Stimulated activated CD8-positive, alpha-beta memory T cell treated with anti-CD3 and anti-CD28 coated beads, Interleukin-7, amount 100 ng/mL, for 48 hours (primary cell): ENCODE data around the gene BEST1.

Experiments
- DNase-seq, 2 donors: peaks; one replicate each; pipeline ENCODE4 v3.0.0-alpha.2; 2020; ENCODE audit warnings: low read depth in 1 of 2; ENCODE audit errors: extremely low read depth in 1 of 2

BEST1 gene

GRCh38 chr11:61950035-61950547, at the start of gene BEST1:
Gene BEST1 (plus strand): TSS chr11:61950351. CDS start chr11:61951807, 1,456 bp downstream.
- DNase-seq = no peak

DNA sequence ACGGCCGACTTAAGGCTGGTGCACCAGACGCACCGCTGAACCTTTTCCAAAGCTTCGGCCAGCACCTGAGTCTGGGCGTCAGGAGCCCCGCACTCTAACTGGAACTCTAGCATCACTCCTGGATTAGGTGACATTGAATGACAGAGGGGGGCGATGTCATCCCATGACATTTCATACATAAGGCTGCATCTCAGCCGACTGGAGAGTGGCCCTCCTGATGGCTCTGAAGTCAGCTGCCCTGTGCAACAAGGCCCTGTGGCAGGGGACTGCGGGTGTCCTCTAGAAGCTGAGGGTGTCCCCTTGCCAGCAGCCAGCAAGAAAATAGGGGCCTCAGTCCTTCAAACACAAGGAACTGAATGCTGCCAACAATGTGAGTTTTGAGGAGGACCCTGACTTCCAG, 48.8 kb upstream of the BEST1 start:
- no peak for DNase-seq

DNA sequence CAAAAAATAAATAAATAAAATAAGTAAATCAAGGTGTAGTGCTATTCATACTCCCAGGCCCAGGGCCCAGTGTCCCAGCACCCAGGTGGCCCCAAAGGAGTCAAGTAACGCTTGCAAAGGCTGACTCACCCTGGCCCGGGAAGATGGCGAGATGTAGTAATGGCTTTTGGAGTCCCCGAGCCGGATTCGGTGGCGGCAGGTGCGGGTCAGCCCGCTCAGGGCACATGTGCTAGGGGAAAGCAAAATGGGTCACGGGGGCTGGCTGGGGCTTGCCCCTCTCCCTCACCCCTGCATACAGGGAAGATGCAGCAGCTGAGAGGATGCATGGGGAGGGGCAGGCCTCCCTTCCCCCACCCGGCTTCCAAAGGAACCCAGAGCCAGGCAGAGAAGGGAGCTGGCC, 47.8 kb upstream of the BEST1 start:
- DNase-seq = no peak

GRCh38 chr11:61903845-61904244, 46.3 kb upstream of the BEST1 start:
- DNase-seq = no peak

DNA sequence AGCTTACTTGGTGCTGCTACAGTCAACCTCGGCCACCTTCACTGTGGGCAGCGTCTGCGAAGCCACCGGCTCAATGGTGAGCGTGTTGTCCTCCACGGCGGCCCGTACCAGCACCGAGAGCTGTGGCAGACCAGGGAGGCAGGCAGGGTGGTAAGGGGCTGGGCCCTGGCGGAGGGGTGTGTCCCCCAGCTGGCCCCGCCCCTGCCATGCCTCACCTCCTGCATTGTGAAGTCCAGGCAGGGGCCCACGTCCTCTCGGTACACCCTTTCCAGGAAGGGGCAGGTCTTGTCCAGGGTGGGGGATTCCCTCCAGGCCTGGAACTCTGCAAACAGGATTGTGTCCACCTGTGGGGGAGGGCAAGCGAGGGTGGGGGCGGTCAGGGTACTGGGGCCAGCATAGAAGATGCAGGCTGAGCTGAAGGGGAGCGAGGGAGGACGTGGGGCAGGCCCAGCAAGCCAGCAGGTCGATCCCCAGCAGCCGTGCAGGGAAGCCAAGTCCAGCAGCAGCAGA, 45.6 kb upstream of the BEST1 start:
- no peak for DNase-seq

- no peak for DNase-seq
Observed at GRCh38 chr11:61905067-61905696, 45.0 kb upstream of the BEST1 start.

- DNase-seq = no peak
Observed at GRCh38 chr11:61905801-61906521, 44.2 kb upstream of the BEST1 start.

DNA sequence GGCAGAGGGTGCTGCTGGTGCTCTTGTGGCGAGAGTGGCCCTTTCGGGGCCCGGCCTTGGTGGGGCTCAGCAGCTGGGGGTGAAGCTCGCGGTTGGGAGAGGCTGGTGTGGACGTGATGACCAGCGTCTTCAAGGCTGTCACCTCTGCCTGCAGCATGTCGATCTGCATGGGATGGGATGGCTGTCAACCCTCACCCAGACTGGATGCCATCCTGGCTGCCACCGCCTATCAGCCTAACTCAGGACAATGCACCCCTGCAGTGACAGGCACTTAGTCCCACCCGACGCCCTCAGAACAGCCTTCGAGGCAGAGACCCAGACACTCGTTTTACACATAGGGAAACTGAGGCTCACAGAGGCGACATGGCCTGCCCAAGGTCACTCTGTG, 43.6 kb upstream of the BEST1 start:
- no peak for DNase-seq

DNA sequence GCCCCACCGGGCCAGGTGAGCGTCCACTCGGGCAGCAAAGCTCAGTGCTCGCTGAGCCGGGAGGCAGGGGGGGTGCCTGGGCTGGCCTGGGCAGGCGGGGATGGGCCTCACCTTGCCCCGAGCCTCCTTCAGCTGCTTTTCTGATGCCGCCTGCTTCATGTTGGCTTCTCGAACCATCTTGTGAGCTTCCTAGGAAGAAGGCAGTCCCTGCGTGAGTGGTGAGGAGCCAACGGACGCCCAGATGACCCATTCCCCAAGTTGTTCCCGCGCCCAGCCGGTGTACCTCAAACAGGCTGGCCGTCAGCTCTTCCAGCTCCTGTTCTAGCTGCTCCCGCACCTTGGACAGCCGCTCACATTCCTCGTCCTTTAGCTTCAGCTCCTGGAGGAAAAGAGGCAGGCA, 42.9 kb upstream of the BEST1 start:
- DNase-seq = no peak

DNA sequence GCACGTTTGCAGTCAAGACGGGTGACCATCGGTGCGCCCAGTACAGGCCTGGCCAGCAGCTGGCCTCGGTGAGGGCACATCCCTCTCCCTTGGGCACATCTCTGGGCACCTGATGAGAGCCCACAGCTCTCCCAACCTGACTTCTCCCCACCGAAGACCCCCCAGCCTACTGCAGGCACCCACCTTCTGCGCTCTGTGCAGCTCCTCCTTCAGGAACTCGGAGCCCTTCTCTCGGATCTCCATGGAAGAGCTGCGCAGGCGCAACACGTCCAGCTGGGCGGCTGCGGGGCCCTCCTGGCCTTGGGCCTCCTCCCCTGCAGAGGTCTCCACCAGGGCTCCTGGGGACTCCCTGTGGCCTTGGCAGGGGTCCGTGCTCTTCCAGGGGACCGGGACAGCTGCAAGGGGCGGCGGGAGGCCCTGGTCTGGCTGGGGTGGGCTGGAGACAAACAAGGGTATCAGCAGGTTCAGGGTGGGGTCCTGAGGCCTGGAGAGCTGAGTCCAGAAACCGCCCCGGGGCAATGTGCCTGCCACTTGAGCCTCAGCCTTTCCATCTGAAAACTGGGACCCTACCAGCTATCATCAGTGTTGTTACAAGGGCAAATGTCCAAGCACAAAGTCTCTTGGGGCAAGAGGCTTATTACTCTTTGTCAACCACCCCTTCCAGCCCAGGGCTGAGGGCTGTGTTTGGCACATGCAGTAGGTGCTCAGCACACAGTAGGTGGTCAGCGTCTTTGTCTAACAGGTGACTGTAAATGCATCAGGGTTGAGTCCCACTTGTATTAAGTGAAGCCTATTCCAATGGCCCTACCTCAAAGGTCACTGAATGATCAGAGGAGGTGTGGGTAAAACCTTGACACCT, 42.1 kb upstream of the BEST1 start:
- DNase-seq = no peak

GRCh38 chr11:61908730-61909316, 41.3 kb upstream of the BEST1 start:
- no peak for DNase-seq

GRCh38 chr11:61910187-61911127, 39.7 kb upstream of the BEST1 start:
- DNase-seq = no peak

DNA sequence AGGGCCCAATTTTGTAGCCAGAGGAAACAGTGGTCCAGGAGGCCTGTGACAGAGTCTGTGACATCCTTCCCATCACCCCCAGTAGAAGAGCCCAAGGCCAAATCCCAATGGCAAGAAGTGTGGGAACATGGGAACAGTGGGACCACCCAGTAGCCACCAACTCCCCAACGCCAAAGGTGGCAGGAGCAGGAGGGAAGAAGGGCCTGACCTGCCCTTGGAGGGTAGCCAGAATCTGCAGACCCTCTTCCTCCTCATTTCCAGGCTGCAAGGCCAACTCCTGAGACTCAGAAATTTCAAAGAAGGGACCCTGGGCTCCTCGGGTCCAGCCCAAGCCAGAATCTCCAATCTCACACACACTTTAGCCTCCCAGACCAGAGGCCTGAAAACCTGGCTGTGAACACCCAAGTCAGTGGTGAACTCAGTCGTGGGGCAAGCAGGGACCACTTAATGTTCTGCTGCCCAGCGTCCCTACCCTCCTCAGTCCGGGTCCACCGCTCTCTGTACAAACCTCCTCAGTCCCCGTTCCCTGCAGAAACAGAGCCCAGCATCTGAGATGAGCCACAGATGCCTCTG, 38.9 kb upstream of the BEST1 start:
- DNase-seq = no peak

DNA sequence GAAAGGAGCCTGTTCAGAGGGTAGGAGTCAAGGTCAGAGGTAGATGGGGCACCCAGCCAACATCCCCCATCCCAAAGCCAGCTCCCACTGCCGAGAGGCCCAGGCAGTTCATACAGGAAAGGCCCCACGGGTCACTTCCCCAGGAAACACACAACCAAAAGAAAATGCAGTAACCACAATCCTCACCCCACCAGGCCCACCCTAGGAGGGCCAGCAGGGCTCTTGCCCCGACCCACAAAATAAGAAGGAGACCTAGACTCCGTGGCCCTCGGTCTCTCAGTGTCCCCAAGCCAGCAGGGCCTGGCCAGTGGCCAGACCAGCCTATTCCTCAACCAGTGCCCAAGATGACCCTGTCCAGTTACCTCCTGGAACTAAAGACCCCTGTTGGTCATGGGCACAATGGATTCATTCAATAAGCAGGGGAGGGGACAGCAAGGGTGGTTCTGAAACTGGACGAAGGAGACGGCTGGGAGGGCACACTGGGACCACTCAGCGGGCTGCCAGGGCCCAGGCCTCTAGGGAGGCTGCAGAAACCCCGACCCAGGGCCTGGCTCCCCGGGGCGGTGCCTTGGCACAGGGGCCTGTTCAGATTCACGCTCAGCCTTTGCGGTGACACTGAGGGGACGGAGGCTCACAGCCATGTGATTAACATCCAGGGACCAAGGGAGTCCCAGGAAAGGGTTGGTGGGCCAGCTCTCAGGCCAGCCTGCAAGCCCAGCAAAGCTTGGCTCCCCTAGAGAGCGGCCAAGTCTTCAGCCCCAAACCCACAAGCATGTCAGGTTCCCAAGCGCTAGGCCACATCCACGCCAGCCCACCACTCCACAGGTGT, 38.2 kb upstream of the BEST1 start:
- no peak for DNase-seq

- no peak for DNase-seq
Observed at GRCh38 chr11:61912530-61912898, 37.6 kb upstream of the BEST1 start.

DNA sequence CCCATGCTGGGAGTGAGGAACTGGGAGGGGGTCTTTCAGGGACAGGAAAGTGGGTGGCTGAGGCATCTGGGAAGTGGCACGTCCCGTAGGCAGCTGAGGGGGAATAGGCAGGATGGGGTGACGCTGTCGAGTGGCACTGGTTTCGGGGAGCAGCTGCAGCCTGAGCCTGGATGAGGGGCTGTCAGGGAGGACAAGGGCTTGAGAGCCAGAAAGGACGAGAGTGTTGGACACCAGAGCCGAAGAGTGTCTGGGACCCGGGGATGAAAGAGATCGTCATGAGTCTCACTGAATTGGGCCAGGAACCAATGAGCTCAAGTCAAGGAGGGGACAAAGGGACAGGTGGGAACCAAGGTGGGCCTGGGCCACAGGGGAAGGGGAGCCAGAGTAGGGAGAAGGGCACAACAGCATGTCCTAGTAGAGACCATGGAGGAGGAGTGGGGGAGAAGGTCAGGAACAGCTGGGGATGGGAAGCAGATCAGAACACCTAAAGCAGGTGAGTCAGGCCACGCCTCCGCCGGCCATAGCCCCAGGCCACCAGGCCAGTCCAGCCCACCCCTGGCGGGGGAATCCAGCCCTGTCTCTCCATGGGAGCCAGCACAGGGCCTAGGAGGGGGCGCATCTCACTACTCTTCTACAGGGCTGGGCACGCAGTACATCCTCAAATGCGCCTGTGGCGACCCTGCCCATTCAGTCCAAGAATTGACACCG, 37.0 kb upstream of the BEST1 start:
- no peak for DNase-seq

DNA sequence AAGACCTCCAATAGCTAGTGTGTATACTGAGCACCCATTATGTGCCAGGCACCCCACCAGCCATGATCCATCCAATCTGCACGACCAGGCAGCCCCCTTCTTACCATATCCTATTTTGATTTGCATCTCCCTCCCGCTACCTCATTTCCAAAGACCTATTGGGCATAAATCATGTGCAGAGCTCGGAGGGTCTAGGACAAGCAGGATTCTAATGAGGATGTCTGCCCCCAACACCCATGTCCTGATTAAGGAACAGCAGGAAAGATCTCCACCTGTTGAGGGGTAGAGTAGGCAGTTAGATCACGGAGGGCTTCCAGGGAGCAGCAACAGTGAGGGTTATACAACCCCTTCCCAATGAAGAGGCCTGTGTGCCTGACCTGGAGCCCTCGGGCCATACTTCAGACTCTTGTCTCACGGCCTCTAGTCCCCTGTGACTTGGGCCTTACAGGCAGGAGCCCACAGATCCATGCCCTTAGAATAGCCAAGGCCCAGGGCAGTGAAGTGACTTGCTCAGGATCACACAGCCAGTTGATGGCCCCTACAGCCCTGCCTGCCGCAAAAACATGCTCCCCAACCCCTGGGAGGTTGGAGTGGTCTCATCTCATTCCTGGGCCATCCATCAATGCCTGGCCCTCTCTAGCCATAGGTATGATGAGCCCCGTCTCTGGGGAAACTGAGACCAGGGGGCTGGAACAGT, 36.3 kb upstream of the BEST1 start:
- no peak for DNase-seq
